PC-9 (cell line): ENCODE measurements around the gene PLCB3. TPM values are rescaled to one million over a fixed set of nuclear protein-coding genes. Genes with fewer than 3 reads are reported as not detected.

ENCODE experiments used
- BruUV-seq: library from RNA; stranded (reverse); fragments of 400-500 nt; replicated peaks from 2 replicates; lab custom pipeline; 2021; lab: Mats Ljungman, UMichigan
- CTCF ChIA-PET: fragments of 300-600 bp; sonication (Branson Sonifier 250); formaldehyde crosslinking; loops from one replicate; lab custom pipeline; 2022; ENCODE audit warnings: antibody characterized with exemption; lab: Charles Lee
- POLR2A ChIA-PET: fragments of 300-600 bp; sonication (Branson Sonifier 250); formaldehyde crosslinking; loops from one replicate; lab custom pipeline; 2022; ENCODE audit warnings: antibody characterized with exemption; ENCODE audit not compliant: unreplicated experiment; lab: Charles Lee
- DNase-seq, 2 experiments: peaks; one replicate each; pipeline versions ENCODE4 v3.0.0 to v3.0.0-alpha.2; 2015 to 2022; ENCODE audit warnings: mixed read lengths in 1 of 2
- H2AFZ ChIP-seq: fragments of 200-600 bp; sonication (generic); 2 replicates; pipeline ENCODE4 v1.8.1; 2017; ENCODE audit warnings: antibody characterized with exemption
- H3F3A ChIP-seq: fragments of 200-600 bp; sonication (generic); 2 replicates; pipeline ENCODE4 v1.8.1; 2017; ENCODE audit warnings: antibody characterized with exemption, mild to moderate bottlenecking, low read depth; ENCODE audit not compliant: insufficient read depth
- H3K27ac ChIP-seq: fragments of 200-600 bp; sonication (generic); 2 replicates; pipeline ENCODE4 v1.6.1; 2016; ENCODE audit warnings: mixed run types
- H3K27me3 ChIP-seq: fragments of 200-600 bp; sonication (generic); 2 replicates; pipeline ENCODE4 v1.6.1; 2016; ENCODE audit warnings: low read depth, mixed run types; ENCODE audit not compliant: insufficient read depth
- H3K36me3 ChIP-seq: fragments of 200-600 bp; sonication (generic); 2 replicates; pipeline ENCODE4 v1.6.1; 2016; ENCODE audit warnings: low read depth, mixed run types
- H3K4me1 ChIP-seq: fragments of 200-600 bp; sonication (generic); replicated peaks from 2 replicates; pipeline ENCODE4 v1.6.1; 2016; ENCODE audit warnings: mixed run types; ENCODE audit not compliant: insufficient read depth
- H3K4me2 ChIP-seq: fragments of 200-600 bp; sonication (generic); 2 replicates; pipeline ENCODE4 v1.6.1; 2017; ENCODE audit warnings: mixed run types
- H3K4me3 ChIP-seq: fragments of 200-600 bp; sonication (generic); 2 replicates; pipeline ENCODE4 v1.6.1; 2016; ENCODE audit warnings: mixed run types
- H3K79me2 ChIP-seq: fragments of 200-600 bp; sonication (generic); 2 replicates; pipeline ENCODE4 v1.6.1; 2017; ENCODE audit warnings: low read depth, mixed run types
- H3K9me2 ChIP-seq: fragments of 200-600 bp; sonication (generic); 2 replicates; pipeline ENCODE4 v1.8.1; 2017; ENCODE audit warnings: mild to moderate bottlenecking; ENCODE audit not compliant: insufficient read depth
- H3K9me3 ChIP-seq: fragments of 200-600 bp; sonication (generic); 2 replicates; pipeline ENCODE4 v1.8.1; 2016; ENCODE audit warnings: low read depth; ENCODE audit not compliant: insufficient read depth
- H4K20me1 ChIP-seq: fragments of 200-600 bp; sonication (generic); 2 replicates; pipeline ENCODE4 v1.8.1; 2017; ENCODE audit not compliant: insufficient read depth
- CTCF ChIP-seq: fragments of 200-600 bp; sonication (generic); conservative IDR thresholded peaks from 2 replicates; pipeline ENCODE4 v1.6.1; 2017; ENCODE audit warnings: mixed run types, antibody characterized with exemption, mild to moderate bottlenecking, moderate library complexity
- EZH2 ChIP-seq: fragments of 200-600 bp; sonication (generic); IDR thresholded peaks from 2 replicates; pipeline ENCODE4 v1.8.0; 2017; ENCODE audit warnings: antibody characterized with exemption, low read depth
- intact Hi-C: fragments of 100-400 bp; cut with micrococcal nuclease; formaldehyde crosslinking; loops from one replicate; pipeline ENCODE4 v1.10.0; 2022; ENCODE audit not compliant: unreplicated experiment
- total RNA-seq: library from RNA; stranded (reverse); gene quantifications from 2 replicates; pipeline ENCODE4 v1.2.3, GENCODE V29; 2021

Gene PLCB3
- total RNA-seq, 1 experiment from 2014 or later: 79.6 TPM

- Histone ChIP-seq H3K4me3 (no peak overlapping the region), H3F3A (peaks cover 43% of the 10 kb centered on the region), H3K36me3 (no peaks in the 10 kb centered on the region), H3K9me3 (no peaks in the 10 kb centered on the region), H2AFZ (no peak overlapping the region), H4K20me1 (no peaks in the 10 kb centered on the region), H3K4me1 (no peaks in the 10 kb centered on the region), H3K9me2 (no peaks in the 10 kb centered on the region), H3K27me3 (no peaks in the 10 kb centered on the region), H3K27ac (no peak overlapping the region), H3K4me2 (no peak overlapping the region), H3K79me2 (no peaks in the 10 kb centered on the region)
- BruUV-seq: no TSS peak
- intact Hi-C loops: no loop called here
- no peak for TF ChIP-seq CTCF
- no peak for TF ChIP-seq EZH2
- ChIA-PET CTCF (no interaction called here), POLR2A (no interaction called here)
- DNase-seq: no peak
These were observed 40.9 kb upstream of the PLCB3 start for GRCh38 chr11:64210301-64211020.

DNA sequence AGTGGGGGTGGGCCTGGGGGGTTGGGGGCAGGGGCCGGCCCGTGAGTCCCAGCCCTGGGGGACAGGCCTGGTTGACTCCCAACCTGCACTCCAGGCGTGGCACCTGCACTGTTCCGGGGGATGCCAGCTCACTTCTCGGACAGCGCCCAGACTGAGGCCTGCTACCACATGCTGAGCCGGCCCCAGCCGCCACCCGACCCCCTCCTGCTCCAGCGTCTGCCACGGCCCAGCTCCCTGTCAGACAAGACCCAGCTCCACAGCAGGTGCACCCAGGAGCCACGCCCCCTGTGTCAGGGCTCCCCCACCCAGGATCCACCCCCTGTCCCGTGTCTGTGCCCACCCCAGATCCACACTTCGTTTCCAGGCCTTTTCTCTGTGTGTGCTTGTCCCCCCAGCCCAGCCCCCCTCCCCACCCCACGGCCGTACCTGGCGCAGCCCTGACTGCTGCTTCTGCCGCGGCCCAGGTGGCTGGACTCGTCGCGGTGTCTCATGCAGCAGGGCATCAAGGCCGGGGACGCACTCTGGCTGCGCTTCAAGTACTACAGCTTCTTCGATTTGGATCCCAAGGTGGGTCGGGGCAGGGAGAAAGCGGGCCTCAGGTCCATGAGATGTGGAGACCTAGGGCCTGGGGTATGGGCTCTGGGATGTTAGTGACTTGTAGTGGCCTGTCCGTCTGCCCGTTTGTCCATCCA is 40.0 kb upstream of the PLCB3 start:
- no TSS peak for BruUV-seq
- POLR2A ChIA-PET: no interaction called here

GRCh38 chr11:64216879-64217278 is 34.5 kb upstream of the PLCB3 start:
- Histone ChIP-seq H3K79me2 (no peaks in the 10 kb centered on the region), H3K27me3 (no peaks in the 10 kb centered on the region), H3K4me2 (no peak overlapping the region), H3K36me3 (no peaks in the 10 kb centered on the region), H3F3A (peaks cover 34% of the 10 kb centered on the region), H3K9me2 (no peaks in the 10 kb centered on the region), H3K27ac (no peak overlapping the region), H3K4me3 (no peak overlapping the region), H3K4me1 (no peaks in the 10 kb centered on the region), H2AFZ (no peak overlapping the region), H3K9me3 (no peaks in the 10 kb centered on the region), H4K20me1 (no peaks in the 10 kb centered on the region)
- ChIA-PET CTCF (interaction anchor here (0.6 kb wide), 1 partner anchor 13 kb away, joined by 3 read pairs; no protein-coding TSS in a partner anchor), POLR2A (no interaction called here)
- BruUV-seq: no TSS peak
- no peak for DNase-seq
- TF ChIP-seq EZH2 (no peak), CTCF (no peak)
- intact Hi-C loops: no loop called here

More for the DNA sequence above, 40.0 kb upstream of the PLCB3 start:
- no peaks in the 10 kb centered on the region for H4K20me1 ChIP-seq
- H3K36me3 ChIP-seq: no peaks in the 10 kb centered on the region
- H2AFZ ChIP-seq: no peak overlapping the region
- H3K4me3 ChIP-seq: no peak overlapping the region
- H3K4me1 ChIP-seq: no peaks in the 10 kb centered on the region
- no peaks in the 10 kb centered on the region for H3K79me2 ChIP-seq
- H3K9me2 ChIP-seq: no peaks in the 10 kb centered on the region
- no peak for DNase-seq
- intact Hi-C loops: no loop called here
- no peaks in the 10 kb centered on the region for H3K9me3 ChIP-seq
- H3K4me2 ChIP-seq: no peak overlapping the region
- CTCF ChIA-PET: no interaction called here
- no peak overlapping the region for H3K27ac ChIP-seq
- TF ChIP-seq EZH2: no peak
- TF ChIP-seq CTCF: no peak
- no peaks in the 10 kb centered on the region for H3K27me3 ChIP-seq
- H3F3A ChIP-seq: peaks cover 39% of the 10 kb centered on the region
